ENCODE measurements around the gene TCEAL6.

DNA sequence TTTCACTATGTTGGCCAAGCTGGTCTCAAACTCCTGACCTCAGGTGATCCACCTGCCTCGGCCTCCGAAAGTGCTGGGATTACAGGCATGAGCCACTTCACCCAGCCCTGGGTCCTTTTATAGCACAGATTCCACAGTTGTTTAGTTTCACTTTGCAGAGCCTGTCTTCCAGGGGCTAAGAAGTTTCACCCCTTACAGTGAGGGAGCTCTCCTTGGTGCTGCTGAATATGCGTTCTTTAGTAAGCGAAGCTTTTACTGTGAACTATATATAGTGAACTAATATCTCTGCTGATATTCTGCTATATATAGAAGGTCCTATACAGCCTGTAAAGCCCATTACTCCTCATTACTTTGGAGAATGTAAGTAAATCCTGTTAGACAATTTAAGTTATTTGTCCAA is 4.2 kb downstream of the TCEAL6 start:
- TF ChIP-seq POLR2A (IDR thresholded peaks at IDR 0.05; ENCODE audit: low read depth, low read length): no peak
- TF ChIP-seq POLR2AphosphoS5 (IDR thresholded peaks at IDR 0.05; ENCODE audit: low read depth, low read length): no peak
- no peak for TF ChIP-seq TAF1 (IDR thresholded peaks at IDR 0.05; ENCODE audit: low read depth, low read length)
- no peak for TF ChIP-seq POU2F2 (IDR thresholded peaks at IDR 0.05; ENCODE audit: low read depth, low read length)
- TF ChIP-seq PAX5 (IDR thresholded peaks at IDR 0.05; ENCODE audit: insufficient read depth, low read length, severe bottlenecking): no peak
- no peak for TF ChIP-seq SPI1 (IDR thresholded peaks at IDR 0.05; ENCODE audit: low read depth, low read length)

Measured in GM12891 (cell line).